ENCODE data around the gene NEUROG1. TPM values are rescaled to one million over a fixed set of nuclear protein-coding genes. Genes with fewer than 3 reads are reported as not detected.

NEUROG1 gene
- total RNA-seq, 2 experiments from 2014 or later = not detected

DNA sequence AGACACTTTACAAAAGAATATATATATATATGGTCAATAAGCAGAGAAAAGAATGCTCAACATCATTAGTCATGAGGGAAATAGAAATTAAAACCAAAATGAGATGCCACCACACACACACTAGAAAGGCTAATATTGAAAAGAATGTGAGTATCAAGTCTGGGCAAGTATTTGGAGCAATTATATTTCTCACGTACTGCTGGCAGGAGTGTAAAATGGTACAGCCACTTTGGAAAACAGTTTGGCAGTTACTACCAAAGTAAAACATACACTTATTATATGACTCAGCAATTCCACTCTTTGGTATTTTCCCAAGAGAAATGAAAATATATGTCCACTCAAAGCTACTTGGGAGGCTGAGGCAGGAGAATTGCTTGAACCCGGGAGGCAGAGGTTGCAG, 29.8 kb downstream of the NEUROG1 start:
- peaks cover 18% of the 10 kb centered on the region for H3K4me1 Mint-ChIP-seq (ENCODE audit: low read depth)
- DNase-seq (no peak), ATAC-seq (ENCODE audit: poor library complexity) (no peak)
- TF ChIP-seq, protein P1, sequence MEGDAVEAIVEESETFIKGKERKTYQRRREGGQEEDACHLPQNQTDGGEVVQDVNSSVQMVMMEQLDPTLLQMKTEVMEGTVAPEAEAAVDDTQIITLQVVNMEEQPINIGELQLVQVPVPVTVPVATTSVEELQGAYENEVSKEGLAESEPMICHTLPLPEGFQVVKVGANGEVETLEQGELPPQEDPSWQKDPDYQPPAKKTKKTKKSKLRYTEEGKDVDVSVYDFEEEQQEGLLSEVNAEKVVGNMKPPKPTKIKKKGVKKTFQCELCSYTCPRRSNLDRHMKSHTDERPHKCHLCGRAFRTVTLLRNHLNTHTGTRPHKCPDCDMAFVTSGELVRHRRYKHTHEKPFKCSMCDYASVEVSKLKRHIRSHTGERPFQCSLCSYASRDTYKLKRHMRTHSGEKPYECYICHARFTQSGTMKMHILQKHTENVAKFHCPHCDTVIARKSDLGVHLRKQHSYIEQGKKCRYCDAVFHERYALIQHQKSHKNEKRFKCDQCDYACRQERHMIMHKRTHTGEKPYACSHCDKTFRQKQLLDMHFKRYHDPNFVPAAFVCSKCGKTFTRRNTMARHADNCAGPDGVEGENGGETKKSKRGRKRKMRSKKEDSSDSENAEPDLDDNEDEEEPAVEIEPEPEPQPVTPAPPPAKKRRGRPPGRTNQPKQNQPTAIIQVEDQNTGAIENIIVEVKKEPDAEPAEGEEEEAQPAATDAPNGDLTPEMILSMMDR (IDR thresholded peaks at IDR 0.05) = no peak
- H3K27ac Mint-ChIP-seq = no peak overlapping the region
- H3K27me3 Mint-ChIP-seq = peaks cover 87% of the 10 kb centered on the region
- H3K4me1 ChIP-seq (ENCODE audit: insufficient read depth, low read length) = peaks cover 4% of the 10 kb centered on the region
- H3K4me3 ChIP-seq (ENCODE audit: low read length) = no peak overlapping the region
- no peak overlapping the region for H3K27ac ChIP-seq (ENCODE audit: low read depth in 1 of 2, low read length in 2 of 2)
- CTCF ChIA-PET = interaction anchor here (0.6 kb wide), 1 partner anchor 1807 kb away, joined by 4 read pairs; no protein-coding TSS in a partner anchor
- intact Hi-C loops (cut with DNase I, micrococcal nuclease) = no loop called here
- H3K9me3 Mint-ChIP-seq = no peaks in the 10 kb centered on the region
- no peaks in the 10 kb centered on the region for H3K36me3 ChIP-seq (ENCODE audit: insufficient read depth, low read length)
- H3K36me3 Mint-ChIP-seq (ENCODE audit: low read depth) = no peaks in the 10 kb centered on the region
- POLR2A ChIA-PET = no interaction called here
- no peaks in the 10 kb centered on the region for H3K9me3 ChIP-seq (ENCODE audit: control insufficient read depth in 1 of 2, insufficient read depth in 1 of 2, low read length in 2 of 2)
- no peak overlapping the region for H3K4me3 Mint-ChIP-seq
- peaks cover 27 to 43% of the 10 kb centered on the region in 2 experiments for H3K27me3 ChIP-seq (ENCODE audit: control insufficient read depth in 1 of 2, insufficient read depth in 2 of 2, low read length in 2 of 2)

DNA sequence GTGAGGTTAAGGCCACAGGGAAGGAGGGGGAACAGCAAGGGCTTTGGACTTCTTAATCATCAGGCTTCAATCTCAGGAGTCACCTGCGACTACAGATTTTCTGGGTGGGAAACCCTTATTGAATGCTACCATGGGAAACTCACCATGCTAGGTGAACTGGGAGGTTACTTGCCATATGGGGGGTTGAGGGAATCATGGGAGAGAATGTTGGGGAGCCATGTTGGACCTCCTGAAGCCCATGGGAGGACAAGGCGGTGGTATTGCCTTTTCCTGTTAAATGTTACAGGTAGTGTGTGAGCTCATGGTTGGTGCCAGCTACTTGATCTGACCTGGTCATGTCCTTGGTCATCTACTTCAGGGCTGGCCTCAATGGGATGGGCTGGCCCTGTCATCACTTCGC, 31.4 kb downstream of the NEUROG1 start:
- POLR2A ChIA-PET = no interaction called here
- peaks cover 81% of the 10 kb centered on the region for H3K27me3 Mint-ChIP-seq
- ATAC-seq (ENCODE audit: poor library complexity) = no peak
- H3K9me3 Mint-ChIP-seq = no peaks in the 10 kb centered on the region
- peaks cover 16% of the 10 kb centered on the region for H3K4me1 Mint-ChIP-seq (ENCODE audit: low read depth)
- peaks cover 21 to 28% of the 10 kb centered on the region in 2 experiments for H3K27me3 ChIP-seq (ENCODE audit: control insufficient read depth in 1 of 2, insufficient read depth in 2 of 2, low read length in 2 of 2)
- no peak overlapping the region for H3K4me3 ChIP-seq (ENCODE audit: low read length)
- H3K36me3 Mint-ChIP-seq (ENCODE audit: low read depth) = no peaks in the 10 kb centered on the region
- intact Hi-C loops (cut with DNase I, micrococcal nuclease) = no loop called here
- DNase-seq = no peak
- no peaks in the 10 kb centered on the region for H3K36me3 ChIP-seq (ENCODE audit: insufficient read depth, low read length)
- peaks cover 4% of the 10 kb centered on the region for H3K4me1 ChIP-seq (ENCODE audit: insufficient read depth, low read length)
- H3K9me3 ChIP-seq (ENCODE audit: control insufficient read depth in 1 of 2, insufficient read depth in 1 of 2, low read length in 2 of 2) = no peaks in the 10 kb centered on the region
- CTCF ChIA-PET = no interaction called here
- no peak overlapping the region for H3K27ac ChIP-seq (ENCODE audit: low read depth in 1 of 2, low read length in 2 of 2)
- H3K27ac Mint-ChIP-seq = no peak overlapping the region
- TF ChIP-seq, protein P1 (IDR thresholded peaks at IDR 0.05) = no peak
- H3K4me3 Mint-ChIP-seq = no peak overlapping the region

DNA sequence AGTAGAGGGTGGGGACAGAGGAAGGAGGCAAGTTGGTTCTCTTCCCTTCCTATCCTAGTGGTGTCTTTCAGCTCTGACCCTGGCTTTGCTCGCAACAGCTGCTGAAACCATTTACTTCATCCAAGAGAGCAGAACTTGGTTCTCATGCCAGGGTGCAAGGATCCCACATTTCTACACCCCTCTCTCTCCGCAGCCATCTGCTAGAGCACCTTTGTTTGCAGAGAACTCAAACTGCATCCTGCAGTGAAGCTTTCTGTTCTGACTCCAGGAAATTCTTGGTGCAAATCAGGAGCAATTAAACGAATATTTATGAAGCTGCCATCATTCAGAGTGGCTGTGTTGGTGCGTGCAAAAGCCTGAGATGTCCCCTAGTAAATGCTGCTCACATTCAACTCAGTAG, 31.9 kb downstream of the NEUROG1 start:
- no peaks in the 10 kb centered on the region for H3K9me3 ChIP-seq (ENCODE audit: control insufficient read depth in 1 of 2, insufficient read depth in 1 of 2, low read length in 2 of 2)
- Mint-ChIP-seq H3K9me3 (no peaks in the 10 kb centered on the region), H3K36me3 (ENCODE audit: low read depth) (no peaks in the 10 kb centered on the region), H3K27ac (no peak overlapping the region), H3K4me1 (ENCODE audit: low read depth) (peaks cover 11% of the 10 kb centered on the region), H3K27me3 (peaks cover 77% of the 10 kb centered on the region), H3K4me3 (no peak overlapping the region)
- TF ChIP-seq, protein P1 (IDR thresholded peaks at IDR 0.05) = no peak
- POLR2A ChIA-PET = no interaction called here
- ATAC-seq (ENCODE audit: poor library complexity) (no peak), DNase-seq (no peak)
- intact Hi-C loops (cut with DNase I, micrococcal nuclease) = no loop called here
- no peak overlapping the region for H3K4me3 ChIP-seq (ENCODE audit: low read length)
- peaks cover 20 to 28% of the 10 kb centered on the region in 2 experiments for H3K27me3 ChIP-seq (ENCODE audit: control insufficient read depth in 1 of 2, insufficient read depth in 2 of 2, low read length in 2 of 2)
- peaks cover 4% of the 10 kb centered on the region for H3K4me1 ChIP-seq (ENCODE audit: insufficient read depth, low read length)
- H3K36me3 ChIP-seq (ENCODE audit: insufficient read depth, low read length) = no peaks in the 10 kb centered on the region
- CTCF ChIA-PET = no interaction called here
- H3K27ac ChIP-seq (ENCODE audit: low read depth in 1 of 2, low read length in 2 of 2) = no peak overlapping the region
